Smooth muscle cell of the umbilical artery (primary cell): Measurements from ENCODE around the gene MAGEB5. TPM values are rescaled to one million over a fixed set of nuclear protein-coding genes. Genes with fewer than 3 reads are reported as not detected.

ENCODE experiments used
- total RNA-seq: library from RNA; depleted of rRNA; stranded (reverse); fragments of >200 nt; gene quantifications from 2 replicates; pipeline ENCODE4 v1.2.3, GENCODE V29; 2014

Gene MAGEB5
- total RNA-seq = not detected in 2 replicates

GRCh38 chrX:26215869-26216268, at the start of gene MAGEB5:
MAGEB5 (plus strand) TSS chrX:26216169; CDS start chrX:26217302, 1,133 bp downstream.

GRCh38 chrX:26192204-26192603, 23.8 kb upstream of the MAGEB5 start, which contains the start of gene MAGEB6:
MAGEB6 (plus strand) TSS chrX:26192440; CDS start chrX:26193847, 1,407 bp downstream.

Other genes with a start within 250 kb of the MAGEB5 start
- not detected in 2 replicates for gene MAGEB18, start 77.8 kb upstream of the MAGEB5 start, total RNA-seq
- not detected in 2 replicates for gene MAGEB6B, start 55.6 kb upstream of the MAGEB5 start, total RNA-seq
- gene MAGEB6, start 23.7 kb upstream of the MAGEB5 start, total RNA-seq = not detected in 2 replicates